COLO829 (cell line): Measurements from ENCODE around the gene PHACTR1.
A peak's percentile ranks its signal among the peaks of the same experiment; 100 is the strongest.
"Not testable (repeated sequence)": the region's sequence is repeated elsewhere in the genome, so short reads cannot be mapped to it uniquely, and the experiment has no call there.

Experiments used
- DNase-seq: peaks from one replicate; pipeline ENCODE4 v3.0.0; 2012; ENCODE audit warnings: low spot score

PHACTR1 gene

GRCh38 chr6:12903246-12903645 lies 186.7 kb downstream of the PHACTR1 start:
- DNase-seq, result no peak

DNA sequence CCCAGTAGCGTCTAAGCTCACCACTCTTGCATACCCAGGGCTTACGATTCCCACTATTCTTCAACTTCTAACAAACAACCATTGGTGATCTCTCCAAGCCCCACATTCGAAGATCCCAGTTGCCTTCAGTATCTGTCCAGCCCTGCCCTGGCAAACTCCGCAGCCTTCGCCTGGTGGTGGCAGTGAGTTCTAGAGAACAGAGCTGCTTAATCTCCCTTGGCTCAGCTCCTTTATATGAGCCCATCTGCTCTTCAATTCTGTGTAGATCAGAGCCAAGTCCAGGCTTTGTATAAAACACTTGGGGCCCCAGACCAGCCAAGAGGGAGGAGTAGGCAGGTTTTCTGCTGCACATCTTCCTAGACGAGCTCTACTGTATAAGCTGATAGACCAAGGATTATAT lies 193.3 kb downstream of the PHACTR1 start:
- no peak for DNase-seq

DNA sequence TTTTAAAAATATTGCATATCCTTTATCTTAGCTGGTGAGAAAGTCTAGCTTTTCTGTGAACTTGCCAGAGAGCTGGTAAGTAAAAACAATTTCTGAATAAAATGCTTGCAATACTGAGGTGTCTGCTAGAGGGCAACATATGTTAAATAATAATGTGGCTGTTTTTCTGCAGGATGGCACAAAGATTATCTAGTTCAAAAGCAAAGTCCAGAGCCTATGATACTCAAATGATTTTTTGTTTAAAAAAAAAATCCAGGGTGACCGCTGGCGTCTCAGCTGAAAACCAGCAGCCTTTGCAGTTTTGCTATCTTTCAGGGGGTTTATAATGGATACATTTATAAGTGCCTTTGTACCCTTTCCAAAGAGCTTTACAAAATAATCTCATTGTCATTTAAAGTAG lies 194.9 kb downstream of the PHACTR1 start:
- DNase-seq, result peak; percentile 51

GRCh38 chr6:12913201-12913600 lies 196.6 kb downstream of the PHACTR1 start:
- DNase-seq, result no peak

DNA sequence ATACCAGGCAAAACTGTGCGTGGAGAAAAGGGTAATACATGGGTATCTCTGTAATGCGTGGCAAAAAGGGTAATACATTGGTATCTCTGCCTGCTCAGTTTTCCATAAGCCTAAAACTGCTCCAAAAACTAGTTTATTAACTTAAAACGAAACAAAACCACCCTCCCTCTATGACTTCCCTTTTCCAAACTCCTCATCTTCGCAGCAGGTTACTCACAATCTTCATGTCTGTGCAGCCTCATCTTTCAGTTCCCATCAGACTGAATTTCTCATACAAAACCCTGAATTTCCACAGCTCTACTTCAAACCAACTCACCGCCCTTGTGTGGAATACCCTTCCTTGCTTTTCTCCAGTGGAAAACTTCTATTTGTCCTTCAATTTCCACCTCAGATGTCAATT lies 199.4 kb downstream of the PHACTR1 start:
- DNase-seq, result no peak

GRCh38 chr6:12916420-12917136 lies 200.0 kb downstream of the PHACTR1 start:
- DNase-seq, result no peak

- DNase-seq, result no peak
Observed at GRCh38 chr6:12921467-12921866, 204.9 kb downstream of the PHACTR1 start.

DNA sequence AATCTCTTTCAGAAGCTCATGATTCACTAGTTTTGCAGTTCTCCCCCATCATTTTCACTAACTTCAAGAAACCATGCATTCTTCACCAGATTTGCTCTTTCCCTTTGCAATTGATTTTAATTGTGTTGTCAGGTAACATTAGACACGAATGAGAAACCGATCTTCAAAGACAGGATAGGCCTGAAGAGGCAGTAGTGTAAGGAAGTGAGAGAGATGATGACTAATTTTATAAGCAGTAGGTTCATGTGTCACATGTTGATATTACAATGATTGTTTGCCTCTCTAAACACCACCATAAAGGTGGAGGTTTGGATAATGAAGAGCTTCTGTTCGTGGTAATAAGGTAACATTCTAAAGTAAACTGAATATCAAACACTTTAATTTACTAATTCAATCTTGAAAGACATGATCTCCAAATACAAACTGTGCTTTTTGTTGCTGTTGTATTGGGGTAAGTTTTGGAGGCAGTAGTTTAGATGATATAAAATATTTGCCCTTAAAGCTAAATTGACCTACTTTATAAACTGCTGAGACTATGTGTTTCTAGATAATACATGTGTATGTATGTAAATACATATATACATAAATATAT lies 207.2 kb downstream of the PHACTR1 start:
- DNase-seq, result no peak

GRCh38 chr6:12924911-12925310 lies 208.3 kb downstream of the PHACTR1 start:
- DNase-seq, result no peak

DNA sequence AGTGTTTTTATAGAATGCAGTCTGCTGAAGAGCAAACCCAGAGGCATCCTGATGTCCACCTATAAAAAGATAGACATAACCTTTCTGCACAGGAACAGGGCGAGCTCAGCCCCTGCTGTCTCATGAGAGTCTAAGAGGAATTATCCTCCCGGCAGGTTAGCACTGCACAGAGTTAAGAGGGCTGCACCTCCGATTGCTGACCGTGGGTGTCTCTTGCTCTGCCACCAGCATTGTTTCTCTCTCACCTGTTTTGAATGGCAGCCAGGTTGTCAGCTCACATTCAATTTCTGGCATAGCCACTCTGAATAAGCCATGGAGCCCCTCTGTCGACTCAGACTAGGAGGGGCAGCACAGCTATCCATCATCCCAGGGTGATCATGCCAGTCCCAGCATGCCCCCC lies 211.2 kb downstream of the PHACTR1 start:
- no peak for DNase-seq

- DNase-seq, result no peak
Observed at GRCh38 chr6:12929678-12930077, 213.1 kb downstream of the PHACTR1 start.

DNA sequence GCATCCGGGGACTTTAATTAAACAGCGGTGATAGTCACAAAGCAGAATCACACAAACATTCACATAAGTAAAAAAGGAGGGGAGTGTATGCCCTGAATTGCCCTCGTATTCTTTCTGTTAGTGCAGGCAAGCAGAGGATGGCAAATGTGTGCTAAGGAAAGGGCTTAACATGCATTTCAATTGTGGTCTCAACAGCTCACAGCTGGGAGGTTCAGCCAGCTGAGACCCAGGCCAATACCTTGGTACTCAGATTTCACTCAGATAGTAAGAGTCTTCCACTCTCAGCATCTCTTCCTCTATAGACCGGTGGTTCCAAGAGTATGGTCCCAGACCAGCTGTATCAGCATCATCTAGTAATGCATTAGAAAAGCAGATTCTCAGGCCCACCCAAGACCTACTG lies 215.1 kb downstream of the PHACTR1 start:
- no peak for DNase-seq

DNA sequence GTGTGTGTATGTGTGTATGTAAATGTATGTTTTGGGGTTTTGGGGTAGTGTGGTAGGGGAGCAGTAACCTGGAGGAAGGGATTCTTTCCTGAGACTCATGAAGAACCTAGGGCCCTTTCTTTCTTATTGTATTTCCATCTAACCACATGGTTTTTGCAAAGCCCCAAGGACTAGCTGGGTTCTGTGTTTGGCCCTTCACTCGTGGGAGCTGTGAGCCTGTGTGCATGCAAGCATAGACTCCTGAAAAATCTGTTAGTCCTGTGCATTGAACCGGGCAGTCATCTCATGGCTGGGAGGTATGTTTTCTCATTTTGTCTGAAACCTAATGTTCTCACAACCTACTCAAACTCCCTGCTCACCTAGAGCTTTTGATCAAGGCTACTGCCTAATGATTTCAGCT lies 219.1 kb downstream of the PHACTR1 start:
- no peak for DNase-seq

GRCh38 chr6:12937971-12938370 lies 221.4 kb downstream of the PHACTR1 start:
- no peak for DNase-seq

- no peak for DNase-seq
Observed at GRCh38 chr6:12939314-12939713, 222.7 kb downstream of the PHACTR1 start.

DNA sequence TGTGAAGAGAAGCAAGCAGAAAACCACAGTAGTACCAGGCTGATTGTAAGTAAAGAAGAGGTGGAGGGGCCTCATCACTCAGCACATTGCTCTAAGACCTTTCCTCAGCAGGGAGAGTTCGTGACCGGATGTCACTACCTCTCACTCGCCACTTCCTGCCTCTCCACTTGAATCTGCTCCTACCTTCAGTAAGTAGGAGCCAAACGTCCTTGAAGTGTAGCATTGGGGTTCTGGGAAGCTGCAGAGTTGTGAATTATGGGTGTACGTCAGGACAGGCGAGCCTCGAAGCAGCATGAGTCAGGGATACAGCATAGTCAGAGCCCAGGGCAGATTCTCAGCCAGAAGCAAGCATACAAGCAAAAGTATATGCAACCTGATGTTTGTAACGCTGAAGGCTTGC lies 224.9 kb downstream of the PHACTR1 start:
- DNase-seq, result no peak

DNA sequence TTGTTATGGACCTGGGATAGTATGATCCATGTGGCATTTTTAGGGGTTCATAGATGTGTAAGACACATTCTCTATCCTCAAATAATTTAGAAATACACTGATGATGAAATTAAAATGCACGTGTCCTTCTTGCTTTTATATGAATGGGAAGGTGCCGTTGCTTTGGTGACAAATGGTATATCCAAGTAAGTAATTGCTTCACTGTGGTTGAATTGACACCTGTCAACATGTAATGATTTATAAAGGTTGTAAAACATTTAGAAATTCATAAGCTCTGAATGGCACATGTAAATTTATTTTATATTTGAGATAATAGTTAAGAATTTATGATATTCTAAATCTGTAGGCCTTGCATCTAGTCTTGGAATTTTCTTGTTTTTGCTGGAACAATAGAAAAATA lies 227.0 kb downstream of the PHACTR1 start:
- DNase-seq, result no peak

GRCh38 chr6:12944001-12944400 lies 227.4 kb downstream of the PHACTR1 start:
- DNase-seq, result no peak

GRCh38 chr6:12944528-12944927 lies 228.0 kb downstream of the PHACTR1 start:
- not testable (repeated sequence) for DNase-seq

GRCh38 chr6:12947151-12947871 lies 230.7 kb downstream of the PHACTR1 start:
- DNase-seq, result no peak

DNA sequence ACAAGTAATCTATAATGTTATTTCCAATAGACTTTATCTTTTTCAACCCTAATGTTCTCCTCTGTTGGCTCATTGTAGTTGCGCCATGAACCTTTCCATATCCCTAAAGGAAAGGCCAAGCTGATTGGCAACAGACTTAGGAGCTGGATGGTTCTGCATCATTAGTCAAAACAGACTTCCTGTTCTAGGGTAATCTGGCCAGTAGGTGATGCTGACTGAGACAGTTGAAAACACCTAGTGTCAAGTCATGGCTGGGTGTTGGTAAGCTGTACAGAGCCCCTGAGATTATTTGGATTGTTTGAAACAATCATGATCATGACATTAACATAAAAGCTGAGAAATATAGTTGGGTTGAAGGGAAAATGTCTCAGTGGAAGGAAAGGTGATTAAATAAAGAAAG lies 231.4 kb downstream of the PHACTR1 start:
- no peak for DNase-seq

DNA sequence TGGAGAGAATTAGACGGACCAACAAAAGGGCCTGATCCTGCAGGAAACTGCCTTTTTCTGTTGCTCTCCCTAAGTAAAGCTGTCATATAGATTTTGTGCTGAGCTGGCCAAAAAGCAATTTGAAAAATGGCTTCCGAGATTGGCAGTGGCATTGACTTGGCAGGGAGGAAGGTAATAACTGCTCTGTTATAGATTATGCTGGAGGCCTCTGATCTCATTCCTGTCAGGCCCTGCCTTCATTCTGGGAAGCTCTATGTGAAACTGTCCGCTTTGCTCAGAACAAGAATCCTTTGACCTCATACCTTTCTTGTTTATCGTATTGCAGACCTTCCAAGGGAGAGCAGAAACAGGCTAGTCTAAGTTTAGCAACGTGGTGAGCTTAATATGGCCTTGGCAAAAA lies 234.4 kb downstream of the PHACTR1 start:
- no peak for DNase-seq

DNA sequence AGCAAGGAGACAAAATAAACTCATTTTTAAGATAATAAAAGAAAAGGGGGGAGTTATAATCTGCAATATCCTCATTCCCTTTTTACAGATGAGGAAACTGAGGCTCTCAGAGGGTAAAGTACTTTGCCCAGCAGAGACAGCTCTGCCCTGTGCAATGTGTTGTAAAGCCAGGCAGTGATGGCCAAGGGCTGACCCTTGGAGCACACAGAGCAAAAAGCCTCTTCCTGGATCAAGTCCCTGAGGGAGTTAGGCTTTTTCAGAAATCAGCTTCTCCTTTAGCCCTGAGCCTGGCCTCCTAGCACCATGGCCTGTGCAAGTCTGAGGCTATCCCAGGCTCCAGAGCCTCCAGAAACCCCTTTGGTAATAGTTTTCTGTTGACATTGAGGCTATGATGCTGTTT lies 234.8 kb downstream of the PHACTR1 start:
- no peak for DNase-seq
